Gastrocnemius medialis (tissue), 4 donors: ENCODE data around the gene ATP11A. TPM values are rescaled to one million over a fixed set of nuclear protein-coding genes. Genes with fewer than 3 reads are reported as not detected.

Experiments
- ATAC-seq, 2 donors: fragments of 150-250 bp; one replicate each; pipeline ENCODE4 v1.9.1; 2016
- DNase-seq, 2 donors: peaks; one replicate each; pipeline ENCODE4 v3.0.0-alpha.2; 2019
- H3K27ac ChIP-seq, 4 donors: fragments of 200-600 bp; sonication (generic); 1 replicate in 1 of 4; 2 replicates in 3 of 4; pipeline ENCODE4 v1.5.1; 2016 to 2018; ENCODE audit warnings: mild to moderate bottlenecking in 2 of 4, moderate library complexity in 1 of 4
- H3K27me3 ChIP-seq, 3 donors: fragments of 200-600 bp; sonication (generic) in 2 of 3; 1 replicate in 1 of 3; 2 replicates in 2 of 3; pipeline versions ENCODE4 v1.5.1 to v1.6.0; 2016 to 2019; ENCODE audit warnings: mild to moderate bottlenecking in 1 of 3, moderate library complexity in 1 of 3
- H3K36me3 ChIP-seq, 2 donors: fragments of 200-600 bp; sonication (generic) in 1 of 2; one replicate each; pipeline ENCODE4 v1.5.1; 2017 to 2018
- H3K4me1 ChIP-seq, 2 donors: fragments of 200-600 bp; sonication (generic) in 1 of 2; one replicate each; pipeline ENCODE4 v1.5.1; 2016 to 2017; ENCODE audit warnings: mild to moderate bottlenecking in 2 of 2
- H3K4me3 ChIP-seq, 4 donors: fragments of 200-600 bp; sonication (generic) in 3 of 4; 1 replicate in 1 of 4; 2 replicates in 3 of 4; pipeline ENCODE4 v1.5.1; 2016 to 2019; ENCODE audit warnings: mild to moderate bottlenecking in 2 of 4
- H3K9me3 ChIP-seq, 3 donors: fragments of 200-600 bp; sonication (generic) in 2 of 3; 1 replicate in 1 of 3; 2 replicates in 2 of 3; pipeline ENCODE4 v1.5.1; 2016 to 2019
- POLR2A ChIP-seq, 2 donors: fragments of 450-650 bp; IDR thresholded peaks; one replicate each; pipeline ENCODE4 v1.6.1; 2017; ENCODE audit warnings: antibody characterized with exemption in 2 of 2, mild to moderate bottlenecking in 2 of 2, moderate library complexity in 2 of 2
- in situ Hi-C, 4 donors: fragments of 200-750 bp; cut with MboI; loops; one replicate each; pipeline versions ENCODE4 v1.15.0 to v1.8.0; 2017; ENCODE audit warnings: low sequenced_read_pairs in 4 of 4
- intact Hi-C: fragments of 100-400 bp; cut with DNase I; formaldehyde crosslinking; loops from one replicate; pipeline ENCODE4 v1.15.1; 2023; ENCODE audit warnings: low total_unique reads
- total RNA-seq, 4 donors: library from RNA; depleted of rRNA; stranded (reverse); fragments of >200 nt; gene quantifications; one replicate each; pipeline versions ENCODE4 v1.1.0 to v1.2.3, GENCODE V29; 2016
- TF ChIP-seq, protein P1 (sequence below), 5 experiments: fragments of 450-650 bp in 3 of 5; fragments of 200-600 bp in 2 of 5; sonication (generic) in 2 of 5; IDR thresholded peaks in 4 of 5; conservative IDR thresholded peaks in 1 of 5; 1 replicate in 4 of 5; 2 replicates in 1 of 5; pipeline ENCODE4 v1.5.1; 2016 to 2019; ENCODE audit warnings: antibody characterized with exemption in 5 of 5, mild to moderate bottlenecking in 3 of 5, moderate library complexity in 3 of 5

ATP11A gene
- total RNA-seq, 4 donors from 2014 or later, result 10.0 to 14.2 (median 12.6) TPM

- H3K27ac ChIP-seq, result no peak overlapping the region
- ATAC-seq, result no peak
- peaks cover 3 to 24% of the 10 kb centered on the region in 2 donors for H3K36me3 ChIP-seq
- in situ Hi-C loops, result no loop called here
- H3K4me1 ChIP-seq, result peaks cover 0 to 3% of the 10 kb centered on the region in 2 donors
- no peak for DNase-seq
- no peak for TF ChIP-seq POLR2A (IDR thresholded peaks at IDR 0.05)
- TF ChIP-seq, protein P1, sequence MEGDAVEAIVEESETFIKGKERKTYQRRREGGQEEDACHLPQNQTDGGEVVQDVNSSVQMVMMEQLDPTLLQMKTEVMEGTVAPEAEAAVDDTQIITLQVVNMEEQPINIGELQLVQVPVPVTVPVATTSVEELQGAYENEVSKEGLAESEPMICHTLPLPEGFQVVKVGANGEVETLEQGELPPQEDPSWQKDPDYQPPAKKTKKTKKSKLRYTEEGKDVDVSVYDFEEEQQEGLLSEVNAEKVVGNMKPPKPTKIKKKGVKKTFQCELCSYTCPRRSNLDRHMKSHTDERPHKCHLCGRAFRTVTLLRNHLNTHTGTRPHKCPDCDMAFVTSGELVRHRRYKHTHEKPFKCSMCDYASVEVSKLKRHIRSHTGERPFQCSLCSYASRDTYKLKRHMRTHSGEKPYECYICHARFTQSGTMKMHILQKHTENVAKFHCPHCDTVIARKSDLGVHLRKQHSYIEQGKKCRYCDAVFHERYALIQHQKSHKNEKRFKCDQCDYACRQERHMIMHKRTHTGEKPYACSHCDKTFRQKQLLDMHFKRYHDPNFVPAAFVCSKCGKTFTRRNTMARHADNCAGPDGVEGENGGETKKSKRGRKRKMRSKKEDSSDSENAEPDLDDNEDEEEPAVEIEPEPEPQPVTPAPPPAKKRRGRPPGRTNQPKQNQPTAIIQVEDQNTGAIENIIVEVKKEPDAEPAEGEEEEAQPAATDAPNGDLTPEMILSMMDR (IDR thresholded peaks at IDR 0.05 in 4 of 5, conservative IDR thresholded peaks at IDR 0.05 in 1 of 5), result no peak
- intact Hi-C loops, result loop anchor here (1.0 kb wide), 1 partner anchor 33 kb away; no protein-coding TSS in a partner anchor
- H3K4me3 ChIP-seq, result no peak overlapping the region
- H3K9me3 ChIP-seq, result no peaks in the 10 kb centered on the region
- no peaks in the 10 kb centered on the region for H3K27me3 ChIP-seq
Measured at GRCh38 chr13:112825875-112826274, 136.0 kb downstream of the ATP11A start.

GRCh38 chr13:112826565-112826964 is 136.7 kb downstream of the ATP11A start:
- H3K27me3 ChIP-seq, result no peaks in the 10 kb centered on the region
- H3K4me3 ChIP-seq, result no peak overlapping the region
- H3K9me3 ChIP-seq, result no peaks in the 10 kb centered on the region
- in situ Hi-C loops (no loop called here), intact Hi-C loops (no loop called here)
- peaks cover 0 to under 1% of the 10 kb centered on the region in 2 donors for H3K4me1 ChIP-seq
- no peak overlapping the region for H3K27ac ChIP-seq
- no peak for DNase-seq
- no peak for ATAC-seq
- TF ChIP-seq, protein P1 (IDR thresholded peaks at IDR 0.05 in 4 of 5, conservative IDR thresholded peaks at IDR 0.05 in 1 of 5), result no peak
- no peak for TF ChIP-seq POLR2A (IDR thresholded peaks at IDR 0.05)
- H3K36me3 ChIP-seq, result peaks cover 3 to 29% of the 10 kb centered on the region in 2 donors

DNA sequence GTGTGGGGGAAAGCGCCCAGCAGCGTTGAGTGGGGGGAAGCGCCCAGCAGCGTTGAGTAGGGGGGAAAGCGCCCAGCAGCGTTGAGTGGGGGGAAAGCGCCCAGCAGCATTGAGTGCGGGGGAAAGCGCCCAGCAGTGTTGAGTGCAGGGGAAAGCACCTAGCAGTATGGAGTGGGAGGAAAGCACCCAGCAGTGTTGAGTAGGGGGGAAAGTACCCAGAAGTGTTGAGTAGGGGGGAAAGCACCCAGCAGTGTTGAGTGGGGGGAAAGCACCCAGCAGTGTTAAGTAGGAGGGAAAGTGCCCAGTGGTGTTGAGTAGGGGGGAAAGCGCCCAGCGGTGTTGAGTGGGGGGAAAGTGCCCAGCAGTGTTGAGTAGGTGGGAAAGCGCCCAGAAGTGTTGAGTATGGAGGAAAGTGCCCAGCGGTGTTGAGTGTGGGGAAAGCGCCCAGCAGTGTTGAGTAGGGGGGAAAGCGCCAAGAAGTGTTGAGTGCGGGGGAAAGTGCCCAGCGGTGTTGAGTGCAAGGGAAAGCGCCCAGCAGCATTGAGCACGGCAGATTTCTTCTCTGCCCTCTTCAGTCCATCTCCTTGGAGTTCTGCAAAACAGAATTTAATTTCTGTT is 138.4 kb downstream of the ATP11A start:
- H3K27ac ChIP-seq, result no peak overlapping the region
- TF ChIP-seq POLR2A (IDR thresholded peaks at IDR 0.05), result no peak
- TF ChIP-seq, protein P1 (IDR thresholded peaks at IDR 0.05 in 4 of 5, conservative IDR thresholded peaks at IDR 0.05 in 1 of 5), result no peak
- ATAC-seq, result no peak
- H3K9me3 ChIP-seq, result no peaks in the 10 kb centered on the region
- intact Hi-C loops, result no loop called here
- H3K4me1 ChIP-seq, result no peaks in the 10 kb centered on the region
- DNase-seq, result no peak
- H3K27me3 ChIP-seq, result no peaks in the 10 kb centered on the region
- H3K4me3 ChIP-seq, result no peak overlapping the region
- in situ Hi-C loops, result no loop called here
- H3K36me3 ChIP-seq, result peaks cover 3 to 43% of the 10 kb centered on the region in 2 donors

DNA sequence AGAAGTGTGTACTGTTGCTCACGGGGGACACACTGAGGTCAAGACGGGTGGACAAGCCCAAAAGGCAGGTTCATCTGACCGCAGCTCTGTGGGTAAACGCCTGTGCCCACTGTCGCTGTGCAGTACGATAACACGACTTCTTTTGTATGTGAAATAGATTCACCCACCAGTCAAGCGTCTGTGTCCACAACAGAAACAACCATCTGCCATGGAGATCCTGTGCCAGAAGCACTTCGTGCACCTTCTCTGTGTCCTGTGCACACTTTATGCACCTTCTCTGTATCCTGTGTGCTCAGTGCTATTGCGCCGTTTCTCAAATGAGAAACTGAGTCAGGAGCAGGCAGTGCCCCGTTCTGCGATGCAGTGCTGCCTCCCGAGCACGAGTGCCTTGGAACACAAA is 138.9 kb downstream of the ATP11A start:
- intact Hi-C loops, result no loop called here
- no peak overlapping the region for H3K4me3 ChIP-seq
- DNase-seq, result no peak
- no peak for ATAC-seq
- in situ Hi-C loops, result no loop called here
- no peaks in the 10 kb centered on the region for H3K4me1 ChIP-seq
- no peak overlapping the region for H3K27ac ChIP-seq
- no peaks in the 10 kb centered on the region for H3K9me3 ChIP-seq
- TF ChIP-seq POLR2A (IDR thresholded peaks at IDR 0.05), result no peak
- TF ChIP-seq, protein P1 (IDR thresholded peaks at IDR 0.05 in 4 of 5, conservative IDR thresholded peaks at IDR 0.05 in 1 of 5), result no peak
- H3K27me3 ChIP-seq, result no peaks in the 10 kb centered on the region
- H3K36me3 ChIP-seq, result peaks cover 3 to 43% of the 10 kb centered on the region in 2 donors

GRCh38 chr13:112831196-112831595 is 141.4 kb downstream of the ATP11A start:
- TF ChIP-seq, protein P1 (IDR thresholded peaks at IDR 0.05 in 4 of 5, conservative IDR thresholded peaks at IDR 0.05 in 1 of 5), result no peak
- TF ChIP-seq POLR2A (IDR thresholded peaks at IDR 0.05), result no peak
- in situ Hi-C loops, result no loop called here
- DNase-seq, result no peak
- ATAC-seq, result no peak
- intact Hi-C loops, result no loop called here
- Histone ChIP-seq H3K27ac (no peak overlapping the region), H3K4me1 (no peaks in the 10 kb centered on the region), H3K36me3 (peaks cover 3 to 64% of the 10 kb centered on the region in 2 donors), H3K27me3 (no peaks in the 10 kb centered on the region), H3K9me3 (no peaks in the 10 kb centered on the region), H3K4me3 (no peak overlapping the region)
